GM18511 (cell line): ENCODE measurements around the gene YDJC.
"Not testable (repeated sequence)": the region's sequence is repeated elsewhere in the genome, so short reads cannot be mapped to it uniquely, and the experiment has no call there.

Experiments
- ATAC-seq: cut with Tn5 transposase; IDR thresholded peaks from one replicate; pipeline ENCODE4 v1.9.1; 2021; ENCODE audit warnings: mild to moderate bottlenecking, moderate library complexity; ENCODE audit not compliant: unreplicated experiment

YDJC gene

DNA sequence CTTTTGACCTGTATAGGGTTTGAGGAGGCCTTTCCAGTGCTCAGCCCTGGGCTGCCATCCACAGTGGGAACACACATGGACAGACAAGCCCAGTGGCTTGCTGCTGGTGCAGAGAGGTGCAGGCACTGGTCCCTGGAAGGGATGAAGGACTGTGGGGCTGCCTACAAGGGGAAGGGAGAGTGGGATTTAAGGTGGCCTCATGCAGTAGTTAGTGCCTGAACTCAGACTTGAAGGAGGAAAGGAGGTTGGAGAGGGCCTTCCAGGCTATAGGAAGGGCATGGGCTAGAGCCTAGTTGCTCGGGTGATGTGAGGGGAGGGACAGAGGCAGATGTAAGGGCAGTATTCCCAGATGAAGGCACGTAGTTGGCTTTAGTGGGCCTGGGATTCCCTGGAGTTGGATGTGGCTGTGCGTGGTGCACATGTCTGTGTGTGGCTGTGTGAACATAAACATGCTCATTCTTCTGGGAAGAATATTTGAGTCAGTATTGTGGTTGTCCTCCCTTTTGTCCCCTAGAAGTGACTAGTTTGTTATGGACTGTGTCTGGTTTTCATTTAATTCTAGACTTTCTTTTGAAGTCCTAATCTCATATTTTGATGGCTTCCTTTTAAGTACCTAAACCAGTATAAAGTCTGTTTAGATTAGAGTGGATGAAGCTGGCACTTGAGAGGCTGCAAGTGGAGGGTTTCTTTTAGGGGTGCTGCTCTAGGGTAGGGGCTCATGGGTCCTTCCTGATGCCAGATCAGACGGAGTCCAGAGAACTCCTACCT, 18.4 kb downstream of the YDJC start:
- ATAC-seq, result no peak

DNA sequence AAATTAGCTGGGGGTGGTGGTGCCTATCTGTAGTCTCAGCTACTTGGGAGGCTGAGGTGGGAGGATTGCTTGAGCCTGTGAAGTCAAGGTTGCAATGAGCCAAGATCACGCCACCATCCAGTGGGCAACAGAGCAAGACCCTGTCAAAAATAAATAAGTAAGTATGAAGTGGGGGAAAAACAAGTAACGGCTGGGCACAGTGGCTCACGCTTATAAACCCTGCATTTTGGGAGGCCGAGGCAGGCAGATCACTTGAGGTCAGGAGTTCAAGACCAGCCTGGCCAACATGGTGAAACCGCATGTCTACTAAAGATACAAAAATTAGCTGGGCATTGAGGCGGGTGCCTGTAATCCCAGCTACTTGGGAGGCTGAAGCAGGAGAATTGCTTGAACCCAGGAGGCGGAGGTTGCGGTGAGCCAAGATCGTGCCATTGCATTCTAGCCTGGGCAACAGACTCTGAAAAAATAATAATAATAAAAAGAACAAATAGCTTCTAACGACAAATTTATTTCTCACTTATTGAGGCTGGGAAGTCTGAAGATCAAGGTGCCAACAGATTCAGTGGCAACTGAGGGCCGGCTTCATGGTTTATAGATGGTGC, 20.2 kb downstream of the YDJC start:
- ATAC-seq, result not testable (repeated sequence)

DNA sequence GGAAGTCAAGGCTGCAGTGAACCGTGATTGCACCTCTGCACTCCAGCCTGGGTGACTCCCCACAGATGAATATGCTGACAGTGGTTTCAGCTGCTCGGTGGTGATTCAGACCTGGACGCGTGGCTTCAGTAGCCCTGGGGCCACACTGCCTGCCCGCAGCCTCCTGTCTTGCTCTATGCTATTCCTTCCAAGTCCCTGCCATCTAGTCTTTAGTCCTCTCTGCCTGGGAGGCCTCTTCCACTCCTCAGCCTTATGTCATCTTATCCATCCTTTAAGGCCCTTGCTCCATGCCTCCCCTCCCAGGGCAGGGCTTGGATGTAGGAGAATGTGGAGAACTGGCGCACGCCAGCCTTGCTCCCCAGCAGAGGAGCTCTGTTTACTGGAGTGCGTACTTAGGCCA, 23.0 kb downstream of the YDJC start:
- no peak for ATAC-seq

DNA sequence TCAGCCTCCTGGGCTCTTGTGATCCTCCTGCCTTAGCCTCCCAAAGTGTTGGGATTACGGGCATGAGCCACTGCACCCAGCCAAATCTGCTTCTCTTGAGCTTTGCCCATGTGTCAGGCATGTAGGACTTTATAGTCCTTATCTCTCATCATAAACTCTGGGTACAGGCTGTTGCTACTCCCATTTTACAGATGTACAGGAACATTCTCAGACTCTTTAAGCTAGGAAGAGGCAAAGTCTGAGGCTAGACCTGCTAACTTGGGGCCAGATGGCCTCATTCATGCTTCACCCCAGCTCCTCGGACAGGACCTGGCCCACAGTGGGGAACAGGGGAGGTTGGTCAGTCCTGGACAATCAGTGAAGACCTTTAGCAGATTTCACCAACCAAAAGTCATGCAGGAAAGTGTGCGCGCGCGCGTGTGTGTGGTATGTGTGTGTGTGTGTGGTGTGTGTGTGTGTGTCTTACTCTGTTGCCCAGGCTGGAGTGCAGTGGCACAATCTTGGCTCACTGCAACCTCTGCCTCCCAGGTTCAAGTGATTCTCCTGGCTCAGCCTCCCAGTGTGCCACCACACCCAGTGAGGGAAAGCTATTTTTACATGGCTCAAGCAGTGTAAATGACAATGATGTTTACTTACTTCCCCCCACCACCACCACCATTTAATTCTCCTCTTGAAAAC, 23.8 kb downstream of the YDJC start:
- no peak for ATAC-seq

DNA sequence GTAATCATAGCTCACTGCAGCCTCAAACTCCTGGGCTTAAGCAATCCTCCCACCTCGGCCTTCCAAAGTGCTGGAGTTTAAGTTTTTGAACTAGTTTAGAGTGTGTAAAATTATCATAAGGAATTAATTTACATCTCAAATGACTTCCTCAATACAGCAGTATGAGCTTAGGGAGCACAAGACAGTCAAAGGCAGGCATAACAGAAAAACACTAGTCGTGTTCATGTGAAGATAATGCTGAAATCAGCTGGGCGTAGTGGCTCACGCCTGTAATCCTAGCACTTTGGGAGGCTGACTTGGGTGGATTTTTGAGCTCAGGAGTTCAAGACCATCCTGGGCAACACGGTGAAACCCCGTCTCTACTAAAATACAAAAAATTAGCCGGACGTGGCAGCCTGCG, 25.8 kb downstream of the YDJC start:
- ATAC-seq, result no peak

DNA sequence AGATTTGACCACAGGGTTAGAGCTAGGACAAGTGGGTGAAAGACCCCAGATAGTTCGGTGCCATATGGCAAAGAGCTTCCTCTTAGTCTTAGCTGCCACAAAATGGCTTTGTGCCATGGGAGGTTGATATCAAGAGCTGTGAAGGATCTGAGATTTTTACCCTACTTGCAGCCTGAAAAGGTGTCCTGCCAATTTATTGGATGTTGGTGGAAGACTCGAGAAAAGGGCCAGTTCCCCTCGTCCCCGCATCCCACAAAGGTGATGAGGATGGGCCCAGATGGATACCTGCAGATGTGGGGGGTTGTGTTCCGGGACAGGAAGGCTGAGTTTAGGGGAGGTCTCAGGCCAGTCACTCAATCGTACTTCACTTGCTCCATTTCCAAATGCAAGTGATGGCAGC, 27.2 kb downstream of the YDJC start:
- no peak for ATAC-seq

DNA sequence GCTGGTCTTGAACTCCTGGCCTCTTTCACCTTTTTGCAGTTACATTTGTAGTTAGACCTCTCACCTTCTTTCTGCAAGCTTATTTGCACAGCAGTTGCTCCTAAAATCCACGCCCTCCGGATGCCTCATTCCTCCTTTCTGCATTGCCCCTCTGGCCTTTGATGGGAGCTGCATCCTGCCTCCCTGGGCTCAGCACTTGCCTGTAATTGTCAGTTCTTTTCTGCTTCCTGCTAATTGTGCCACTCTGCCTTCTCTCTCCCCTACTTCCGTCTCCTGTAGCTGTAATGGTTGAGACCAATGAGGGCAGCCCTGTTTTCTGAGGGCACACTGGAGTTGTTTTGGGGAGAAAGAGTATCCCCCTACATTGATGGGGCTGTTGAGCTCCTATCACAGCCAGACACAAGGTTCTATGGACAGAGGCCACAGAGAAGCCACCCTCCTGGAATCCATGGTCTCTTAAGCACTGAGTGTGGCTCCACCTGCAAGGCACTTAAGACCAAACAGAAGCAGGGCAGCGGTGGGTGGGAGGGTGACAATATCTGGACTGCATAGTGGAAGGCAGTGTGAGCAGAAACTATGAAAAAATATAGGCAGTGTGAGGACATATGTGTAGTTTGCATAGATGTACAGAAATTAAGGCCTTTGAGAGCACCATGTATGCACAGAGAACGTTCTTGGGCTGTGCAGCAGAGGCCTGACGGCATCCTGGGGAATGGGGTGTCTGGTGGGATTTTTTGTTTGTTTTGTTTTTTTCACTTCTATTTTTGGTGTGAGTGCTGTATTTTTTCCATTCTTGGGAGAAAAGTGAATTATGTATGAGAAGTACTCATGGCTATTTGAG, 30.5 kb downstream of the YDJC start:
- no peak for ATAC-seq

DNA sequence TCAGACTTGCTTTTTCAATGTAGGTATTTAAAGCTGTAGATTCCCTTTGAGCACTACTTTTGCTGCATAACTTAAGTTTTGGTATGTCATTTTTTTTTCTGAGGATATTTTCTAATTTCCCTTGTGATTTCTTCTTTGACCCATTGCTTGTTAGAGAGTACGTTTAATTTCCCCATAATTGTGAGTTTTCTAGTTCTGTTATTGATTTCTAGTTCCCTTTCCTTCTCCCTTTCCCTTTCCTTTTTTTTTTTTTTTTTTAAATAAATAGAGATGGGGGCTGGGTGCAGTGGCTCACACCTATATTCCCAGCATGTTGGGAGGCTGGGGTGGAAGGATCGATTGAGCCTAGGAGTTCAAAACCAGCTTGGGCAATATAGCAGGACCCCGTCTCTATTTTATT, 31.5 kb downstream of the YDJC start:
- ATAC-seq, result no peak

DNA sequence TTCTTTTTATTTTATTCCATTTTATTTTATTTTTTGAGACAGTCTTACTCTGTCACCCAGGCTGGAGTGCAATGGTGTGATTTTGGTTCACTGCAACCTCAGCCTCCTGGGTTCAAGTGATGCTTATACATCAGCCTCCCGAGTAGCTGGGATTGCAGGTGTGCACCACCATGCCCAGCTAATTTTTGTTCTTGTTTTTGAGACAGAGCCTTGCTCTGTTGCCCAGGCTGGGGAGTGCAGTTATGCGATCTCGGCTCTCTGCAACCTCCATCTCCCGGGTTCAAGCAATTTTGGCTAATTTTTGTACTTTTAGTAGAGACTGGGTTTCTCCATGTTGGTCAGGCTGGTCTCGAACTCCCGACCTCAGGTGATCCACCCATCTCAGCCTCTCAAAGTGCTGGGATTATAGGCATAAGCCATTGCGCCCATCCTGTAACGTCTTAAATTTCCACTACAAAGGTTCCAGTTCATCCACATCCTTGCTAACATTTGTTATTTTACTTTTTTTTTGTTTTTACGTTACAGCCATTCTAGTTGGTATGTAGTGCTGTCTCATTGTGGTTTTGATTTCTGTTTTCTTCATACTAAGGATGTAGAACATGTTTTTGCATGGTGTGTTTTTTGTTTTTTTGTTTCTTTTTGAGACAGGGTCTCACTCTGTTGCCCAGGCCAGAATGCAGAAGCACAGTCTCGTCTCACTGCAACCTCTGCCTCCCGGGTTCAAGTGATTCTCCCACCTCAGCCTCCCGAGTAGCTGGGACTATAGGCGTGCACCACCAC, 33.3 kb downstream of the YDJC start:
- not testable (repeated sequence) for ATAC-seq

DNA sequence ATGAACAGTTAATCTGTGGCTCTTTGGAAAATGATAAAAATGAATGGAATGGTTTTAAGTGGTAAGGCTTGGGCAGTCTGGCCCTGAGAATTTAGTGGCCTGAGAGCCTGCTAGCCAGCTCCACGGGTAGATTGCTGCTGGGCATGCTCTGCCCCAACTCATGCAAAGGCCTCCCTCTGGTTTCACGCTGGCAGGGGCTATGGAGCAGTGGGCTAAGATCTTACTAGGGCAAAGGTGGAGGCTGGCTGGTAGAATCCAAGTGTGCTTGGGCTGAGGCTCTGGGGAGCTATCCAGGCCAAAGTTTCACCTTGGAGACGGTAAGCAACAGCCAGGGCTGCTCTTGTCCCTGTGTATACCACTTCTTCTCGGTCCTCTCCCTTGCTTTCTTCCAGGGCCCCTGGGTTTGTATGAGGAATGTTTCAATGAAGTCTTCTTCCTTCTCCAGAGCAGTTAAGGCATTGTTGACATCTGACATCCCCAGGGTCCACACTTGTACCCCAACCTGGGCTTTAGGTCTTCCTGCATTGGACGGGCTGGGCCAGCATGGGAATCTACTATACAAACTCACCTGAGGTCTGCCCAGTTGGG, 34.9 kb downstream of the YDJC start:
- ATAC-seq, result no peak

DNA sequence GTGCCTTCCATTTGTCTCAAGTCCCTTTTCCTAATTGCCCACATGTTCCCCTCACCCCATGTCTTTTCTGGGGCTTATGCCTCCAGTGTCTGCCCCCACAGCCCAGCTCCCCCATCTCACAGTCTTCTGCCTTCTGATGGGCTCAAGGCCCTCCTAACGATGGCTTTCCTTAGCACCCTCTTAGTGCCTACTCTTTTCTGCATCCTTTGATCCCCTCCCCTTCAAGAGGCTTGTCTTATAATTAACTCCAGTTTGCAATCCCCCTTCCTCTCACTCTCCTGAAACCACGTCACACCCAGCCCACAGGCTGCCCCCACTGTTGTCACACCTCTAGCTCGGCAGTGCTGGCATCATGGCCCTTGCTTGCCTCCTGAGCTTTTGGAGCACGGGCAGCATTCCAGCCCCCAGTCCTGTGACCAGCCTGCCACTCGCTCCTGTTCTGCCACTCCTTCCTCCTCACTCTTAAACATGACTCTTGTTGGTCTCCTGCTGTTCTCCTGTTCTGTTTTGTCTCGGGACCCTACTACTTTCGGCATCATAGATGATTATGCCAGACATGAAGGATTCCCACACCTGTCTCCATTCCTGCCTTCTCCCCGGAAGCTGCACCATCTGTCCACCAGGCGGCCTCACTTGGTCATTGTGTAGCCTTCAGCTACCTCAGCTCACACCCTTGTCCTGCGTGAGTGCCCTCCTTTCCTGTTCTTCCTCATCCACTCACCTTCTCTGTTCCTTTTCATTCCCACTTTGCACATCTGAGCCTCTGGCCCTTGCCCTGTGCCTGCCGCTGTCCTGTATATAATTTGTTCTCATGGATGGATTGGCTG, 36.2 kb downstream of the YDJC start:
- no peak for ATAC-seq

DNA sequence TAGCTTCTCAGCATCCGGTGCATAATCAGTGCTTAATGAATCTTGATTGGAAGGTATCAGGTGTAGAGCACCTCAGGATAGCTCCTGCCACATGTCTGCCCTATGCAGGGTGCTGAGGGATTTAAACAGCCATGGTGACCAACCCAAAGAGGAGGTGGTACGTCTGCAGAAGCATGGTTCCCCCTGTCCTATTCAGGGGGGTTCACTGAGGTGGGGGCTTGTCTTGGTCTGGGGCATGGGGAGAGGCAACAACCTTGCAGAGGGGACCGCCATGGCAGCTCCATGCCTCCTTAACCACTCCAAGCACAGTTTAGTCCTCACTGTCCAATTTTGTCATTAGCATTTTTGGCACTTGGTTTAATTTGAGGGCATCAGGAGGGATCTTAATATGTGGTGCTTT, 37.4 kb downstream of the YDJC start:
- no peak for ATAC-seq

DNA sequence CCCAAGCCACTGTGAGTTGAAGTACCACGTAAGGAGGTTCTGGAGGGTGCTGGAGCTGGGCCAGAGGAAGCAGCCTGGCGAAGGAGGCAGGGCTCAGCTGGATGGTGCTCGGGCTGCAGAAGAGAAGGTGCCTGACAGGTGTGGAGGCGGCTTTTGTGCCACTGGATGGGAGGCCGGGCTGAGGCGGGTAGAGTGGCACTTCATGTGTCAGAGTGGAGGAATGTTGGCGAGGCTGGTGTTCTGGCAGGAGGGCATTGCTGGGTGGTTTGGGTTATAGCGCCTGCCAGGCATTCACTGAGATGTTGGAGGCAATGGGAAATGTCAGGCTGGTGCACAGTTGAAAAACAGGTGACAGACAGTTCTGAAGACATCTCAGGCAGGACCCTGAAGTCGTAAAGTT, 38.1 kb downstream of the YDJC start:
- no peak for ATAC-seq

DNA sequence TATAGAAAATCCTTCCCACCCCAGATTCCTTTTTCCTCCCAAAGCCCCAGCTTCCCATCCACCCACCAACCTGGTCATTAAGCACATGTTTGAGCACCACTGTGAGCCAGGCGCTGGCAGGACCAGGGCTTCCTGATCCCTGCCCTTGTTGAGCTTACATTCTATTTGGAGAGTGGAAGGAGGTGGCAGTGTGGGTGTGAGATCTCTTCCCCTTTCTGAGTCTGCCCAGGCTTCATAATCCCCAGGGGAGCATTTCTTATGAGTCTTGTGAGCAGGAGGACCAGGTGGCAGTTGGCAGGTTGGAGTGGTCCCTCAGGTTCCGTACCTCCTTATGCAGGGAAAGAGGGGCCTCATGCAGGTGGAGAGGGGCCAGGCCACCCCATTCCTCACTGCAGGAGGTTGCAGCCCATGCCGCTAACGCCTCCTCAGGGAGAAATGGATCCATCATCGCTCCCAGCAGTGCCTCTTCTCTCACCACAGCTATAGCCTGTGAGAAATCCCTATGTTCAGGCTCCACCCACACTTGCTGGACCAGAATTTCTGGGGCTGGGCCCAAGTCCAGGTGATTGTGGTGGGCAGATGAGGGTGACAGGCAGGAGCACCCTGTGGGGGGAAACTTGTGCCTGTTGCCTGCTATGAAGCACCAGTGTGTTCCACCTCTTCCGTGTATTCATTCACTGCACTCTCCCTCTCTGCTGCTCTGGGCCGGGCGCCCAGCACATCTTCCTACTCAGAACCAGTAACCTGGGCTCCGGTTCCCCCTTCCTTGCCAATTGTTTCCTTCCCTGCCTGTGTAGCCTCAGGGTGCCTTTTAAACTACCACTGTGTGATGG, 38.8 kb downstream of the YDJC start:
- ATAC-seq, result no peak

DNA sequence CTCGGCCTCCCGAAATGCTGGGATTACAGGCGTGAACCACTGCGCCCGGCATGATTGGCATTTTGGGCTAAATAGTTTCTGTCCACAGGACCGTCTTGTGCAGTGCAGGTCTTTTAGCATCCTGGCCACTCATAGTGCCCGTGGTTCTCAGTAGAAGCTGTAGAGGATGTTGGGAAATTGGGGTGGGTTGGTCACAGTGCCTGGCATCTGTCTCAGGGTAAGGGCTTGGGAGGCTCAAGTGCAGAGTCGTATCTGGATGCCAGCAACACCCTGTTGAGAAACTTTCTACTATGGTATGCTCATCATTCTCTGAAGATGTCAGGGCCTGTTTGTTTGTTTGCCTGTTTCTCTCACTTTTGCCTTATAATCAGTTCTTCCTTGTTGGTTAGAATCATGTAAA, 40.4 kb downstream of the YDJC start:
- ATAC-seq, result no peak

DNA sequence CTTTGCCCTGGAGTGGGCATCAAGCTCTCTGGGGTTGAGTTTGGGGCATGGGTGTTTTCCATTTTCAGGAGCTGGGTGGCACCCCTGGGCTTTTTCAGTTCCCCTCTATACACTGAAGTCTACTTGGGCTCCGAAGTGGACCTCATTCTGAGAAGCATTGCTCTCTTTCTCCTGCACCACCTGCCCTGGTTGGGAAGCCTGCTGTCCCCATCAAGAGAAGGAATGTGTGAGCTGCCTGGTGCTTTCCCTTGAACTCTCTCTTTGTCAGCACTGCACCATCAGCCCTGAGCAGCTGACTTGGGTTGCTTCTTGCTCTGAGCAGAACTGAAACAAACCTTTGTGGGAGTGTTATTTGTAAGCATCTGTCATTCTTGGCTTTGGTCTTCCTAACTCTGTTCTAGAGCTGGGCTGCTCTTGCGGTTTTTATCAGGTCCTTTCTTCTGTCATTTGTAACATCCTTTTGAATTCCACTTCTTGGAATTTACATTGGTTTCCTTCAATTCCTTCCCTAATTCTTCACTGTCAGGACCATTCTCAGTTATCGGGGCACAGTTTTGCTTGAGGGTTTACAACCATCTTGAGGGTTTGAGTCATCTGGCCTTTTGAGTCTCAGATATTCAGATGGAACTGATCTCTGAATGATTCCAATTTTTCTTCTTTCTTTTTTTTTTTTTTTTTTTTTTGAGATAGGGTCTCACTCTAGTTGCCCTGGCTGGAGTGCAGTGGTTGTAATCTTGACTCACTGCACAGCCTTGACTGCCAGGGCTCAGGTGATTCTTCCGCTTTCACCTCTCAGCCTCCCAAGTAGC, 41.8 kb downstream of the YDJC start:
- peak; percentile 94 for ATAC-seq

DNA sequence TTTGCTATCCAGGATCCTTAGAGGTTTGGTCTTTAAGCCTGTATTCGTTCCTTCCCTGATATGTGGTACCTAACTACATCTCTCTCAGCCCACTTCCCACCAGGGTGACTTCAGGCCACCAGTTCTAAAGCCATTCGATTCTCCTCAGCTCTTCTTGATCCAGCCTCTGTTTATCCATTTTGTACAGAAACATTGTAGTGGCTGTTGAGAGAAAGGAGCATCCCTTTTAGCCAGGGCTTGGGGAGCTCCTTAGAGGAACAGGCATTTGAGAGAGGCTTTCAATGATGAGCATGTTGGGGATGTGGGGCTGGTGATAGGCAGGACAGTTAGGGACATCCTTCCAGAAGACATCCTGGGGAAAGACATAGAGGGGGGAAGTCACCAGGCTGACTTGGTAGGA, 44.4 kb downstream of the YDJC start:
- ATAC-seq, result no peak
